Measurements from ENCODE around the gene RNF144A.

DNA sequence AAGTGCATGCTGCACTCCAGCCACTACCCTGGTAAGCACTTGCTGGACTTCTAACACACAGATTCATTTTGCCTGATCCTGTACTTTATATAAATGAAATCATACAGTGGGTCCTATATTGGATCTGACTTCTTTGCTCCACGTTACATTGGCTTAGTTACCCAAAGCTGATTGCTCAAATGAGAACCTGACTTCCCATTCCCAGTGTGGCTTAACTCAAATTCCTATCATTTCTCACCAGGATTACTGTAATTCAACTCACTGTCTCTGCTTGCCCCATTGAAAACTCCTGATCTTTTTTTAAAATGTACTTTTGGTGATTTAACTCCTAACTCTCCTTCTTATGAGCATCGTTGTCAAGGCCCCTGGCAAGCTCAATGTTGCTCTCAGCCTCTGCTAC, 38.2 kb upstream of the RNF144A start:
- TF ChIP-seq, protein P1, sequence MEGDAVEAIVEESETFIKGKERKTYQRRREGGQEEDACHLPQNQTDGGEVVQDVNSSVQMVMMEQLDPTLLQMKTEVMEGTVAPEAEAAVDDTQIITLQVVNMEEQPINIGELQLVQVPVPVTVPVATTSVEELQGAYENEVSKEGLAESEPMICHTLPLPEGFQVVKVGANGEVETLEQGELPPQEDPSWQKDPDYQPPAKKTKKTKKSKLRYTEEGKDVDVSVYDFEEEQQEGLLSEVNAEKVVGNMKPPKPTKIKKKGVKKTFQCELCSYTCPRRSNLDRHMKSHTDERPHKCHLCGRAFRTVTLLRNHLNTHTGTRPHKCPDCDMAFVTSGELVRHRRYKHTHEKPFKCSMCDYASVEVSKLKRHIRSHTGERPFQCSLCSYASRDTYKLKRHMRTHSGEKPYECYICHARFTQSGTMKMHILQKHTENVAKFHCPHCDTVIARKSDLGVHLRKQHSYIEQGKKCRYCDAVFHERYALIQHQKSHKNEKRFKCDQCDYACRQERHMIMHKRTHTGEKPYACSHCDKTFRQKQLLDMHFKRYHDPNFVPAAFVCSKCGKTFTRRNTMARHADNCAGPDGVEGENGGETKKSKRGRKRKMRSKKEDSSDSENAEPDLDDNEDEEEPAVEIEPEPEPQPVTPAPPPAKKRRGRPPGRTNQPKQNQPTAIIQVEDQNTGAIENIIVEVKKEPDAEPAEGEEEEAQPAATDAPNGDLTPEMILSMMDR (IDR thresholded peaks at IDR 0.05): no peak
- TF ChIP-seq POLR2A (IDR thresholded peaks at IDR 0.05): no peak

All from right lobe of liver (tissue), 4 donors.